ENCODE results near the gene OSBPL5.

OSBPL5 gene

GRCh38 chr11:3127706-3128355 lies 37.3 kb downstream of the OSBPL5 start:
- WGBS (ENCODE audit: insufficient coverage), result 98% methylated on average over 10 of the region's 16 CpGs
- Histone ChIP-seq H3K27me3 (replicated peaks in 2 of 5; ENCODE audit: control insufficient read depth in 4 of 5, insufficient read depth in 5 of 5, low read length in 4 of 5) (no peaks in the 10 kb centered on the region), H3K9me3 (ENCODE audit: control extremely low read depth in 1 of 5, control insufficient read depth in 4 of 5, insufficient read depth in 2 of 5, low read depth in 1 of 5, low read length in 4 of 5) (no peaks in the 10 kb centered on the region), H3K4me3 (ENCODE audit: control insufficient read depth in 1 of 7, extremely low read depth in 1 of 7, insufficient read depth in 4 of 7, low read depth in 2 of 7, low read length in 6 of 7) (no peak overlapping the region), H3K27ac (ENCODE audit: insufficient read depth in 1 of 2, low read depth in 1 of 2, low read length in 2 of 2, poor library complexity in 1 of 2, severe bottlenecking in 2 of 2) (no peak overlapping the region), H3K36me3 (ENCODE audit: control insufficient read depth in 4 of 4, insufficient read depth in 4 of 4, low read length in 3 of 4) (peaks cover 2 to 9% (median 4%) of the 10 kb centered on the region in 4 experiments), H3K4me1 (ENCODE audit: control extremely low read depth in 1 of 4, control insufficient read depth in 4 of 4, insufficient read depth in 4 of 4, low read length in 3 of 4) (peaks cover 0 to 17% (median 12%) of the 10 kb centered on the region in 4 experiments)
- no peak for DNase-seq
- ChIA-PET CTCF (no interaction called here), POLR2A (interaction anchor here (0.8 kb wide), 1 partner anchor 15 kb away, joined by 3 read pairs; no protein-coding TSS in a partner anchor)

GRCh38 chr11:3126901-3127691 lies 38.0 kb downstream of the OSBPL5 start:
- Histone ChIP-seq H3K27ac (ENCODE audit: insufficient read depth in 1 of 2, low read depth in 1 of 2, low read length in 2 of 2, poor library complexity in 1 of 2, severe bottlenecking in 2 of 2) (no peak overlapping the region), H3K36me3 (ENCODE audit: control insufficient read depth in 4 of 4, insufficient read depth in 4 of 4, low read length in 3 of 4) (peaks cover 2 to 9% (median 5%) of the 10 kb centered on the region in 4 experiments), H3K4me1 (ENCODE audit: control extremely low read depth in 1 of 4, control insufficient read depth in 4 of 4, insufficient read depth in 4 of 4, low read length in 3 of 4) (peaks cover 0 to 17% (median 12%) of the 10 kb centered on the region in 4 experiments), H3K9me3 (ENCODE audit: control extremely low read depth in 1 of 5, control insufficient read depth in 4 of 5, insufficient read depth in 2 of 5, low read depth in 1 of 5, low read length in 4 of 5) (no peaks in the 10 kb centered on the region), H3K4me3 (ENCODE audit: control insufficient read depth in 1 of 7, extremely low read depth in 1 of 7, insufficient read depth in 4 of 7, low read depth in 2 of 7, low read length in 6 of 7) (no peak overlapping the region), H3K27me3 (replicated peaks in 2 of 5; ENCODE audit: control insufficient read depth in 4 of 5, insufficient read depth in 5 of 5, low read length in 4 of 5) (no peaks in the 10 kb centered on the region)
- no peak for DNase-seq
- CTCF ChIA-PET, result no interaction called here
- WGBS (ENCODE audit: insufficient coverage), result 90% methylated on average over 14 of the region's 24 CpGs
- POLR2A ChIA-PET, result no interaction called here

- ChIA-PET POLR2A (no interaction called here), CTCF (interaction anchor here (1.4 to 4.8 kb wide), 3 partner anchors 9 to 89 kb away, joined by 4 to 23 read pairs (median 6); no protein-coding TSS in a partner anchor)
- no peak for DNase-seq
- no peaks in the 10 kb centered on the region for H3K27me3 ChIP-seq (replicated peaks in 2 of 5; ENCODE audit: control insufficient read depth in 4 of 5, insufficient read depth in 5 of 5, low read length in 4 of 5)
- H3K27ac ChIP-seq (ENCODE audit: insufficient read depth in 1 of 2, low read depth in 1 of 2, low read length in 2 of 2, poor library complexity in 1 of 2, severe bottlenecking in 2 of 2), result no peak overlapping the region
- H3K4me1 ChIP-seq (ENCODE audit: control extremely low read depth in 1 of 4, control insufficient read depth in 4 of 4, insufficient read depth in 4 of 4, low read length in 3 of 4), result peaks cover 0 to 17% (median 12%) of the 10 kb centered on the region in 4 experiments
- 87% methylated on average over 21 of the region's 21 CpGs for whole genome bisulfite sequencing (ENCODE audit: insufficient coverage)
- peaks cover 3 to 17% (median 11%) of the 10 kb centered on the region in 4 experiments for H3K36me3 ChIP-seq (ENCODE audit: control insufficient read depth in 4 of 4, insufficient read depth in 4 of 4, low read length in 3 of 4)
- H3K9me3 ChIP-seq (ENCODE audit: control extremely low read depth in 1 of 5, control insufficient read depth in 4 of 5, insufficient read depth in 2 of 5, low read depth in 1 of 5, low read length in 4 of 5), result no peaks in the 10 kb centered on the region
- H3K4me3 ChIP-seq (ENCODE audit: control insufficient read depth in 1 of 7, extremely low read depth in 1 of 7, insufficient read depth in 4 of 7, low read depth in 2 of 7, low read length in 6 of 7), result no peak overlapping the region
Measured at GRCh38 chr11:3126207-3126865, 38.8 kb downstream of the OSBPL5 start.

- CTCF ChIA-PET, result interaction anchor here (0.7 to 4.8 kb wide), 4 partner anchors 11 to 15 kb away, joined by 3 to 23 read pairs (median 6); no protein-coding TSS in a partner anchor
- peaks cover 0 to 17% (median 12%) of the 10 kb centered on the region in 4 experiments for H3K4me1 ChIP-seq (ENCODE audit: control extremely low read depth in 1 of 4, control insufficient read depth in 4 of 4, insufficient read depth in 4 of 4, low read length in 3 of 4)
- H3K36me3 ChIP-seq (ENCODE audit: control insufficient read depth in 4 of 4, insufficient read depth in 4 of 4, low read length in 3 of 4), result peaks cover 3 to 29% (median 11%) of the 10 kb centered on the region in 4 experiments
- no peak for DNase-seq
- no peaks in the 10 kb centered on the region for H3K27me3 ChIP-seq (replicated peaks in 2 of 5; ENCODE audit: control insufficient read depth in 4 of 5, insufficient read depth in 5 of 5, low read length in 4 of 5)
- no peaks in the 10 kb centered on the region for H3K9me3 ChIP-seq (ENCODE audit: control extremely low read depth in 1 of 5, control insufficient read depth in 4 of 5, insufficient read depth in 2 of 5, low read depth in 1 of 5, low read length in 4 of 5)
- 73% methylated on average over 2 of the region's 3 CpGs for WGBS (ENCODE audit: insufficient coverage)
- H3K4me3 ChIP-seq (ENCODE audit: control insufficient read depth in 1 of 7, extremely low read depth in 1 of 7, insufficient read depth in 4 of 7, low read depth in 2 of 7, low read length in 6 of 7), result no peak overlapping the region
- H3K27ac ChIP-seq (ENCODE audit: insufficient read depth in 1 of 2, low read depth in 1 of 2, low read length in 2 of 2, poor library complexity in 1 of 2, severe bottlenecking in 2 of 2), result no peak overlapping the region
- POLR2A ChIA-PET, result interaction anchor here (0.6 kb wide), 1 partner anchor 52 kb away, joined by 4 read pairs; no protein-coding TSS in a partner anchor
Measured at GRCh38 chr11:3124821-3125220, 40.3 kb downstream of the OSBPL5 start.

GRCh38 chr11:3123761-3124733 lies 41.1 kb downstream of the OSBPL5 start:
- no peaks in the 10 kb centered on the region for H3K27me3 ChIP-seq (replicated peaks in 2 of 5; ENCODE audit: control insufficient read depth in 4 of 5, insufficient read depth in 5 of 5, low read length in 4 of 5)
- CTCF ChIA-PET, result interaction anchor here (0.7 to 4.8 kb wide), 4 partner anchors 11 to 16 kb away, joined by 3 to 23 read pairs (median 6); no protein-coding TSS in a partner anchor
- POLR2A ChIA-PET, result no interaction called here
- H3K9me3 ChIP-seq (ENCODE audit: control extremely low read depth in 1 of 5, control insufficient read depth in 4 of 5, insufficient read depth in 2 of 5, low read depth in 1 of 5, low read length in 4 of 5), result no peaks in the 10 kb centered on the region
- peaks cover 3 to 29% (median 11%) of the 10 kb centered on the region in 4 experiments for H3K36me3 ChIP-seq (ENCODE audit: control insufficient read depth in 4 of 4, insufficient read depth in 4 of 4, low read length in 3 of 4)
- H3K27ac ChIP-seq (ENCODE audit: insufficient read depth in 1 of 2, low read depth in 1 of 2, low read length in 2 of 2, poor library complexity in 1 of 2, severe bottlenecking in 2 of 2), result no peak overlapping the region
- peak; percentile 34 to 63 (median 61) for DNase-seq
- H3K4me3 ChIP-seq (ENCODE audit: control insufficient read depth in 1 of 7, extremely low read depth in 1 of 7, insufficient read depth in 4 of 7, low read depth in 2 of 7, low read length in 6 of 7), result no peak overlapping the region
- WGBS (ENCODE audit: insufficient coverage), result 91% methylated on average over 14 of the region's 19 CpGs
- H3K4me1 ChIP-seq (ENCODE audit: control extremely low read depth in 1 of 4, control insufficient read depth in 4 of 4, insufficient read depth in 4 of 4, low read length in 3 of 4), result peaks cover 0 to 17% (median 12%) of the 10 kb centered on the region in 4 experiments

DNA sequence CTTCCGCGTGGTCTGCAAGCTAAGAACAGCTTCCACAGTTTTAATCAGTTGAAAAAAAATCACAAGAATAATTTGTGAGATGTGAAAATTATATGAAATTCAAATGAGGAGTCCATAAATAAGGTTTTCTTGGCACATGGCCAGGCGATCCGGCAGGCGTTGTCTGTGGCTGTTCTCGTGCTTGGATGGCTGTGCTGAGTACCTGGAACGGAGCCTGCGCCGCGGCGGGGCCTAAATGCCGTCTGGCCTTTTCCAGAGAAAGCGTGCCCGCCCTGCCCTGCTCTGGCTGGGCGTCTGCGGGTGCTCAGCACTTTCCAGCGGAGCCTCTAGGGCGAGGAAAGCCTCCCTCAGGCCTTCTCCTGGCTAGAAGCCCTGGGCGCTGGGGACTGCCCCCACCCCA lies 41.8 kb downstream of the OSBPL5 start:
- DNase-seq, result no peak
- ChIA-PET CTCF (interaction anchor here (4.8 kb wide), 1 partner anchor 13 kb away, joined by 23 read pairs; no protein-coding TSS in a partner anchor), POLR2A (no interaction called here)
- Histone ChIP-seq H3K4me1 (ENCODE audit: control extremely low read depth in 1 of 4, control insufficient read depth in 4 of 4, insufficient read depth in 4 of 4, low read length in 3 of 4) (peaks cover 0 to 17% (median 12%) of the 10 kb centered on the region in 4 experiments), H3K27me3 (replicated peaks in 2 of 5; ENCODE audit: control insufficient read depth in 4 of 5, insufficient read depth in 5 of 5, low read length in 4 of 5) (no peaks in the 10 kb centered on the region), H3K36me3 (ENCODE audit: control insufficient read depth in 4 of 4, insufficient read depth in 4 of 4, low read length in 3 of 4) (peaks cover 3 to 29% (median 11%) of the 10 kb centered on the region in 4 experiments), H3K4me3 (ENCODE audit: control insufficient read depth in 1 of 7, extremely low read depth in 1 of 7, insufficient read depth in 4 of 7, low read depth in 2 of 7, low read length in 6 of 7) (no peak overlapping the region), H3K27ac (ENCODE audit: insufficient read depth in 1 of 2, low read depth in 1 of 2, low read length in 2 of 2, poor library complexity in 1 of 2, severe bottlenecking in 2 of 2) (no peak overlapping the region), H3K9me3 (ENCODE audit: control extremely low read depth in 1 of 5, control insufficient read depth in 4 of 5, insufficient read depth in 2 of 5, low read depth in 1 of 5, low read length in 4 of 5) (no peaks in the 10 kb centered on the region)
- WGBS (ENCODE audit: insufficient coverage), result 99% methylated on average over 17 of the region's 19 CpGs

Measured in common myeloid progenitor, CD34-positive (primary cell).